Measurements from ENCODE around the gene S100G.
"Not testable (repeated sequence)": the region's sequence is repeated elsewhere in the genome, so short reads cannot be mapped to it uniquely, and the experiment has no call there.

The S100G gene

GRCh38 chrX:16649858-16650257 lies at the start of gene S100G:
S100G (plus strand) TSS chrX:16650158; CDS start chrX:16651007, 849 bp downstream.
- in situ Hi-C loops (cut with MboI; ENCODE audit: low sequenced_read_pairs): no loop called here

- in situ Hi-C loops (cut with MboI; ENCODE audit: low sequenced_read_pairs): no loop called here
These were observed 48.1 kb upstream of the S100G start for GRCh38 chrX:16601885-16602284.

GRCh38 chrX:16603235-16603634 lies 46.7 kb upstream of the S100G start:
- in situ Hi-C loops (cut with MboI; ENCODE audit: low sequenced_read_pairs): not testable (repeated sequence)

GRCh38 chrX:16603822-16604221 lies 46.1 kb upstream of the S100G start:
- in situ Hi-C loops (cut with MboI; ENCODE audit: low sequenced_read_pairs): no loop called here

- in situ Hi-C loops (cut with MboI; ENCODE audit: low sequenced_read_pairs): no loop called here
These were observed 45.6 kb upstream of the S100G start for GRCh38 chrX:16604337-16604736.

GRCh38 chrX:16606142-16606720 lies 43.7 kb upstream of the S100G start:
- in situ Hi-C loops (cut with MboI; ENCODE audit: low sequenced_read_pairs): no loop called here

GRCh38 chrX:16610121-16610621 lies 39.8 kb upstream of the S100G start:
- in situ Hi-C loops (cut with MboI; ENCODE audit: low sequenced_read_pairs): no loop called here

- in situ Hi-C loops (cut with MboI; ENCODE audit: low sequenced_read_pairs): not testable (repeated sequence)
These were observed 39.3 kb upstream of the S100G start for GRCh38 chrX:16610654-16611053.

- in situ Hi-C loops (cut with MboI; ENCODE audit: low sequenced_read_pairs): no loop called here
These were observed 37.6 kb upstream of the S100G start for GRCh38 chrX:16612257-16612897.

GRCh38 chrX:16617382-16617781 lies 32.6 kb upstream of the S100G start:
- in situ Hi-C loops (cut with MboI; ENCODE audit: low sequenced_read_pairs): no loop called here

- in situ Hi-C loops (cut with MboI; ENCODE audit: low sequenced_read_pairs): no loop called here
These were observed 31.5 kb upstream of the S100G start for GRCh38 chrX:16618422-16618821.

GRCh38 chrX:16619024-16619423 lies 30.9 kb upstream of the S100G start:
- in situ Hi-C loops (cut with MboI; ENCODE audit: low sequenced_read_pairs): no loop called here

- in situ Hi-C loops (cut with MboI; ENCODE audit: low sequenced_read_pairs): not testable (repeated sequence)
These were observed 21.4 kb upstream of the S100G start for GRCh38 chrX:16628511-16628910.

GRCh38 chrX:16628946-16629595 lies 20.9 kb upstream of the S100G start:
- in situ Hi-C loops (cut with MboI; ENCODE audit: low sequenced_read_pairs): no loop called here

GRCh38 chrX:16629909-16630308 lies 20.0 kb upstream of the S100G start:
- in situ Hi-C loops (cut with MboI; ENCODE audit: low sequenced_read_pairs): no loop called here

- in situ Hi-C loops (cut with MboI; ENCODE audit: low sequenced_read_pairs): no loop called here
These were observed 16.2 kb upstream of the S100G start for GRCh38 chrX:16633754-16634153.

- in situ Hi-C loops (cut with MboI; ENCODE audit: low sequenced_read_pairs): no loop called here
These were observed 14.9 kb upstream of the S100G start for GRCh38 chrX:16635040-16635439.

GRCh38 chrX:16635596-16635995 lies 14.4 kb upstream of the S100G start:
- in situ Hi-C loops (cut with MboI; ENCODE audit: low sequenced_read_pairs): no loop called here

- in situ Hi-C loops (cut with MboI; ENCODE audit: low sequenced_read_pairs): no loop called here
These were observed 11.4 kb upstream of the S100G start for GRCh38 chrX:16638533-16638932.

GRCh38 chrX:16639966-16640365 lies 10.0 kb upstream of the S100G start:
- in situ Hi-C loops (cut with MboI; ENCODE audit: low sequenced_read_pairs): no loop called here

GRCh38 chrX:16640823-16641222 lies 9.1 kb upstream of the S100G start:
- in situ Hi-C loops (cut with MboI; ENCODE audit: low sequenced_read_pairs): no loop called here

- in situ Hi-C loops (cut with MboI; ENCODE audit: low sequenced_read_pairs): no loop called here
These were observed 6.8 kb upstream of the S100G start for GRCh38 chrX:16643176-16643575.
